ENCODE results near the gene C21orf91.

C21orf91 gene

GRCh38 chr21:17834639-17835354 is 15.6 kb upstream of the C21orf91 start:
- no peak overlapping the region for H3K27ac ChIP-seq
- TF ChIP-seq POLR2AphosphoS5 (IDR thresholded peaks at IDR 0.05; ENCODE audit: borderline replicate concordance, low read depth, low read length) = no peak
- no peak for TF ChIP-seq FOXP2 (optimal IDR thresholded peaks at IDR 0.05; ENCODE audit: control extremely low read depth, extremely low read length, insufficient read depth)
- TF ChIP-seq EZH2 (IDR thresholded peaks at IDR 0.05) = no peak
- H3K4me3 ChIP-seq = no peak overlapping the region
- no peaks in the 10 kb centered on the region for H3K36me3 ChIP-seq (ENCODE audit: insufficient read depth, low read length)
- DNase-seq (ENCODE audit: low read depth, low spot score) = no peak
- no peak overlapping the region for H3K9ac ChIP-seq (ENCODE audit: insufficient read length)
- no peaks in the 10 kb centered on the region for H3K9me3 ChIP-seq (ENCODE audit: low read depth, low read length)

DNA sequence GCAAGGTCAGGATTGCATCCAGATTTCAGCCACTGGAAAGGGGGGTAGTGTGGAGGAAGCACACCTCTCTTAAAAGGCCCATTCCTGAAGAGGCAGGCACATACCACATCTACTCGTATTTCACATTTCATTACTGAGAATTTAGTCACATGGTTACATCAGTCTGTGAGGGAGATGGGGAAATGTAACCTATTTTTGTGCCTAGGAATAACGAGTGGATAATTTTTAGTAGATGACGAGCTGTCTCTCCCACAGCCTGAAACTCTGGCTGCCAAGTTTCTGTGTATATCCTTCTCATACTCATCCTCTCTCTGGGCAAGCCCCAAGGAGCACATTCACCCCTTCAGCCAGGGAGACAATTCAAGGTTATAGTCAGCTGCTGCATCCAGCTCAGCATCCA is 10.3 kb upstream of the C21orf91 start:
- DNase-seq (ENCODE audit: low read depth, low spot score) = no peak
- Histone ChIP-seq H3K4me3 (no peak overlapping the region), H3K9ac (ENCODE audit: insufficient read length) (no peak overlapping the region), H3K9me3 (ENCODE audit: low read depth, low read length) (no peaks in the 10 kb centered on the region), H3K36me3 (ENCODE audit: insufficient read depth, low read length) (no peaks in the 10 kb centered on the region), H3K27ac (no peak overlapping the region)
- TF ChIP-seq POLR2AphosphoS5 (IDR thresholded peaks at IDR 0.05; ENCODE audit: borderline replicate concordance, low read depth, low read length) = no peak
- TF ChIP-seq FOXP2 (optimal IDR thresholded peaks at IDR 0.05; ENCODE audit: control extremely low read depth, extremely low read length, insufficient read depth) = no peak
- TF ChIP-seq EZH2 (IDR thresholded peaks at IDR 0.05) = no peak

DNA sequence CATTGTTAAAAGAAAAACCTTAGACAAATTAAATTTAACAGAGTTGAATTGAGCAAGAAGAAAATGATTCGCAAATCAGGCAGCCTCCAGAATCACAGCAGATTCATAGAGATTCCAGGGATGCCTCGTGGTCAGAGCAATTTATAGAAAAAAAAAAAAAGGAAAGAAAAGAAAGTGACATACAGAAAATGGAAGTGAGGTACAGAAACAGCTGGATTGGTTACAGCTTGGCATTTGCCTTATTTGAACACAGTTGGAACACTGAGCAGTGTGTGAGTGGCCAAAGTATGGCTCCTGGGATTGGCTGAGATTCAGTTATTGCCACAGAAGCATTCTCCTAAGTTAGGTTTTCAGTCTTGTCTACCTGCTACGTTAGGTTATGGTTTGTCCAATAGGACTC is 9.1 kb upstream of the C21orf91 start:
- Histone ChIP-seq H3K9ac (ENCODE audit: insufficient read length) (no peak overlapping the region), H3K36me3 (ENCODE audit: insufficient read depth, low read length) (no peaks in the 10 kb centered on the region), H3K4me3 (no peak overlapping the region), H3K27ac (no peak overlapping the region), H3K9me3 (ENCODE audit: low read depth, low read length) (no peaks in the 10 kb centered on the region)
- no peak for DNase-seq (ENCODE audit: low read depth, low spot score)
- TF ChIP-seq FOXP2 (optimal IDR thresholded peaks at IDR 0.05; ENCODE audit: control extremely low read depth, extremely low read length, insufficient read depth) (no peak), EZH2 (IDR thresholded peaks at IDR 0.05) (no peak), POLR2AphosphoS5 (IDR thresholded peaks at IDR 0.05; ENCODE audit: borderline replicate concordance, low read depth, low read length) (no peak)

GRCh38 chr21:17823846-17824245 is 4.7 kb upstream of the C21orf91 start:
- H3K4me3 ChIP-seq = no peak overlapping the region
- DNase-seq (ENCODE audit: low read depth, low spot score) = no peak
- H3K9me3 ChIP-seq (ENCODE audit: low read depth, low read length) = no peaks in the 10 kb centered on the region
- H3K36me3 ChIP-seq (ENCODE audit: insufficient read depth, low read length) = no peaks in the 10 kb centered on the region
- no peak for TF ChIP-seq EZH2 (IDR thresholded peaks at IDR 0.05)
- TF ChIP-seq FOXP2 (optimal IDR thresholded peaks at IDR 0.05; ENCODE audit: control extremely low read depth, extremely low read length, insufficient read depth) = no peak
- no peak for TF ChIP-seq POLR2AphosphoS5 (IDR thresholded peaks at IDR 0.05; ENCODE audit: borderline replicate concordance, low read depth, low read length)
- no peak overlapping the region for H3K27ac ChIP-seq
- H3K9ac ChIP-seq (ENCODE audit: insufficient read length) = no peak overlapping the region

GRCh38 chr21:17821121-17821520 is 2.0 kb upstream of the C21orf91 start:
- no peak for TF ChIP-seq POLR2AphosphoS5 (IDR thresholded peaks at IDR 0.05; ENCODE audit: borderline replicate concordance, low read depth, low read length)
- TF ChIP-seq FOXP2 (optimal IDR thresholded peaks at IDR 0.05; ENCODE audit: control extremely low read depth, extremely low read length, insufficient read depth) = no peak
- no peak for TF ChIP-seq EZH2 (IDR thresholded peaks at IDR 0.05)
- Histone ChIP-seq H3K36me3 (ENCODE audit: insufficient read depth, low read length) (peaks cover 8% of the 10 kb centered on the region; the same call in 1 of the 2 replicates), H3K9me3 (ENCODE audit: low read depth, low read length) (no peaks in the 10 kb centered on the region), H3K9ac (ENCODE audit: insufficient read length) (no peak overlapping the region), H3K4me3 (no peak overlapping the region), H3K27ac (no peak overlapping the region)
- no peak for DNase-seq (ENCODE audit: low read depth, low spot score)

DNA sequence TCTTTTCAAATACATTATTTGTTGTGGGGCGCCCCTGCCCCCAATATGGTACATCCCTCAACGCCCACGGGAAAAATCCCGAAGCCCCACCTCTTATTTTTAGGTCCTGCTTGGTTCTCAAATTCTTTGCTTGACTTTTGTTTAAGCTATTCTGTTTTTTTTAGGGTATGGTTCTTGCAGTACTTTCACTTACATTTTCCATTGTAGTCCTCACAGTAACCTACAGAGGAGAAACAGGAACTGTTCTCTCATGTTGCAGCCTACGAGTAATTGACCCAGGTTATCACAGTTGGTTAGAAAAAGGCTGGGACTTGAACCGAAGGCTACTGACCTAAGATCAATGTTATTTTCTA is 697 bp upstream of the C21orf91 start:
- Histone ChIP-seq H3K9ac (ENCODE audit: insufficient read length) (peak overlapping the region; percentile 92), H3K4me3 (peak overlapping the region; percentile 78), H3K9me3 (ENCODE audit: low read depth, low read length) (no peaks in the 10 kb centered on the region), H3K27ac (peak overlapping the region; percentile 90), H3K36me3 (ENCODE audit: insufficient read depth, low read length) (peaks cover 14% of the 10 kb centered on the region; the same call in 1 of the 2 replicates)
- no peak for DNase-seq (ENCODE audit: low read depth, low spot score)
- TF ChIP-seq EZH2 (IDR thresholded peaks at IDR 0.05) (no peak), FOXP2 (optimal IDR thresholded peaks at IDR 0.05; ENCODE audit: control extremely low read depth, extremely low read length, insufficient read depth) (no peak), POLR2AphosphoS5 (IDR thresholded peaks at IDR 0.05; ENCODE audit: borderline replicate concordance, low read depth, low read length) (no peak; the same call in 1 of the 2 replicates)

DNA sequence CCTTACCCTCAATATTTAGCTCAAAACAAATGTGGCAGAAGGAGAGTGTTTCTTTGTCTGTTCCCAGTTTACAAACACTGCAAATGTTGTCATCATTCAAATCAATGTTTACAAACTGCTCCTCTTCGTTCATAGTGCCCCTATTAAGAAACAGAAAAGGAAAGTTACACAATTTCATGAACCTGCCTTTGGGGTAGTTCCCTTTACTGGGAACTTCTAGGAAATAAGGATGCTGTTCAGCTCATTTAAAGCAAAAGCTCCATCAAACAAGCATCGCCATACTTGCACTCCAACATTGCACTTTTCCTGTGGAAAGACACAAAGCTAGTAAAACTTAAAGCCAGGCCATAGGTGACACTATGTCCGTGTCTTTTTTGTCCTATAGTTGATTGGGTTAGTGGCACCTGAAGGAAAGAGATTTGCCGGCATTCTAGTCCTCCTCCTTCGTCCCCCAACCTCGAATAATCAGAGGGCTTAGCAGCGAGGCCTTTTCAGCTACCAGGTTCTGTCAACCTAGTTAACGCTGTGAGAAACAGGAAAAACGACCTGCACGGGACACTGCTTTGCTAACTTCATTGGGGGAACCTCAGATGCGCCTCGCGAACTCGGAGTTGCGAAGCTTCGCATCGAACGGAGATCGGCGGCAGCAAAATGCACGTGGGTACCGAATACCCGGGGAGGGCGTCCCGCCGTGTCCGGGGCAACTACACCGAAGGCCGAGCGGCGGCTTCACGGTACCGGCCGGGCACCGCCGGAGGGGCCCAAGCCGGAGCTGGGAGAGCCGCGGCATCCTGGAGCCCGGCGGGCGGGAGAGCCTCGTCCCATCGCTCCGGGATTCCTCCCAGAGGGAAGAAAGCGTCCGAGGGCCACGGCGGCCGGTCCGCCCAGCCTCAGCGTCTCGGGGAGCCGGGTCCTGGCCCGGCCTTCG is 706 bp downstream of the C21orf91 start:
- Histone ChIP-seq H3K27ac (peak overlapping the region; percentile 90; the same call in 1 of the 2 replicates), H3K36me3 (ENCODE audit: insufficient read depth, low read length) (peaks cover 24% of the 10 kb centered on the region; the same call in 1 of the 2 replicates), H3K9ac (ENCODE audit: insufficient read length) (peak overlapping the region; percentile 92), H3K4me3 (peak overlapping the region; percentile 78), H3K9me3 (ENCODE audit: low read depth, low read length) (no peaks in the 10 kb centered on the region)
- TF ChIP-seq POLR2AphosphoS5 (IDR thresholded peaks at IDR 0.05; ENCODE audit: borderline replicate concordance, low read depth, low read length) = no peak
- TF ChIP-seq FOXP2 (optimal IDR thresholded peaks at IDR 0.05; ENCODE audit: control extremely low read depth, extremely low read length, insufficient read depth) = no peak
- no peak for DNase-seq (ENCODE audit: low read depth, low spot score)

DNA sequence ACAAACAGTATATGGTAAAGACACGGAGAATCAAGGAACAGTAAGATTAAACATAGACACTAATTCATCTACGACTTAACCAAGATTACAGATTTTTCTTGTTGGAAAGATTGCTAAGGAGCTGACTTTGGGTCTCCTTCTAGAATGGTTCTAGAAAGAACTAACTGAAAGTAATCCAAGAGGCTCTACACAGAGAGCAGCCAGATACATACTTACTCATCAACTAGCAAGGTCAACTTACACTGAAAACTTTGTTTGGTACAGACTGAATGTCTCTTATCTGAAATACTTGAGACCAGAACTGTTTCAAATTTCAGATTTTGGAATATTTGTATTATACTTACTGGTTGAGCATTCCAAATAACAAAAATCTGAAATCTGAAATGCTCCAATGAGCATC is 5.8 kb downstream of the C21orf91 start:
- TF ChIP-seq EZH2 (IDR thresholded peaks at IDR 0.05) (no peak), FOXP2 (optimal IDR thresholded peaks at IDR 0.05; ENCODE audit: control extremely low read depth, extremely low read length, insufficient read depth) (no peak), POLR2AphosphoS5 (IDR thresholded peaks at IDR 0.05; ENCODE audit: borderline replicate concordance, low read depth, low read length) (no peak)
- H3K36me3 ChIP-seq (ENCODE audit: insufficient read depth, low read length) = peaks cover 67% of the 10 kb centered on the region

More for the DNA sequence above, 5.8 kb downstream of the C21orf91 start:
- no peak for DNase-seq (ENCODE audit: low read depth, low spot score)
- H3K27ac ChIP-seq = no peak overlapping the region
- H3K9ac ChIP-seq (ENCODE audit: insufficient read length) = no peak overlapping the region
- H3K4me3 ChIP-seq = no peak overlapping the region
- peaks cover 6% of the 10 kb centered on the region; the same call in 1 of the 2 replicates for H3K9me3 ChIP-seq (ENCODE audit: low read depth, low read length)
